ENCODE measurements around the gene KIF1C.
A peak's percentile ranks its signal among the peaks of the same experiment; 100 is the strongest.

GRCh38 chr17:4986951-4987766 is 10.6 kb upstream of the KIF1C start, which contains the start of gene CAMTA2:
- TF ChIP-seq NFE2L1 (CRISPR knock-in tag; IDR thresholded peaks at IDR 0.05) (no peak), CTCF (IDR thresholded peaks at IDR 0.05) (peak; percentile 37), CDX4 (CRISPR knock-in tag; IDR thresholded peaks at IDR 0.05; ENCODE audit: borderline replicate concordance) (no peak), GABPB1 (CRISPR knock-in tag; IDR thresholded peaks at IDR 0.05) (no peak), SP1 (CRISPR knock-in tag; conservative IDR thresholded peaks at IDR 0.05) (peak; percentile 70; the same call in 1 of the 2 replicates), NR3C1 (CRISPR knock-in tag; conservative IDR thresholded peaks at IDR 0.05; ENCODE audit: low read depth) (no peak), CREM (CRISPR knock-in tag; IDR thresholded peaks at IDR 0.05) (no peak), ZNF232 (CRISPR knock-in tag; IDR thresholded peaks at IDR 0.05) (no peak), NR1H2 (CRISPR knock-in tag; IDR thresholded peaks at IDR 0.05) (no peak), ATF2 (CRISPR knock-in tag; IDR thresholded peaks at IDR 0.05; ENCODE audit: borderline replicate concordance, low read depth) (no peak), MAX (CRISPR knock-in tag; IDR thresholded peaks at IDR 0.05) (peak; percentile 87)

Data from WTC11 (cell line).